Endothelial cell of umbilical vein (primary cell): ENCODE measurements around the gene CFAP161. TPM values are rescaled to one million over a fixed set of nuclear protein-coding genes. Genes with fewer than 3 reads are reported as not detected.
"Not testable (repeated sequence)": the region's sequence is repeated elsewhere in the genome, so short reads cannot be mapped to it uniquely, and the experiment has no call there.

Experiments
- BruUV-seq: library from RNA; stranded (reverse); fragments of 400-500 nt; replicated peaks from 2 replicates; lab custom pipeline; 2021; lab: Mats Ljungman, UMichigan
- CTCF ChIA-PET: fragments of 300-600, 350-600 bp; sonication (Branson Sonifier 250); formaldehyde crosslinking; loops from one replicate; lab custom pipeline; 2021; ENCODE audit warnings: antibody characterized with exemption, inconsistent platforms; lab: Charles Lee
- POLR2A ChIA-PET: fragments of 300-600, 350-600 bp; sonication (Branson Sonifier 250); formaldehyde crosslinking; loops from one replicate; lab custom pipeline; 2021; ENCODE audit warnings: antibody characterized with exemption, inconsistent platforms; lab: Charles Lee
- DNase-seq: peaks from one replicate; pipeline ENCODE4 v3.0.0-alpha.2; 2011; ENCODE audit warnings: low read depth, low spot score
- FAIRE-seq: peaks from 2 replicates; lab custom pipeline; 2011; peaks lifted over from hg19 to GRCh38; lab: Jason Lieb, UNC
- H2AFZ ChIP-seq: 2 replicates; pipeline ENCODE4 v1.6.0; 2012; ENCODE audit warnings: low read depth, low read length, control low read depth, inconsistent platforms
- H3K27ac ChIP-seq: 2 replicates; pipeline ENCODE4 v1.5.1; 2011; ENCODE audit warnings: low read depth, mild to moderate bottlenecking, control low read depth, low read length, moderate library complexity; ENCODE audit not compliant: insufficient read depth
- H3K27me3 ChIP-seq, 2 experiments: 2 replicates each; pipeline versions ENCODE4 v1.6.0 to v1.6.1; 2011; ENCODE audit warnings: low read length in 2 of 2, mixed read lengths in 1 of 2; ENCODE audit not compliant: control insufficient read depth in 2 of 2, insufficient read depth in 2 of 2
- H3K36me3 ChIP-seq, 2 experiments: 2 replicates in 1 of 2; 3 replicates in 1 of 2; pipeline ENCODE4 v1.5.1; 2011; ENCODE audit warnings: low read length in 2 of 2, mild to moderate bottlenecking in 1 of 2, moderate library complexity in 1 of 2; ENCODE audit not compliant: control insufficient read depth in 2 of 2, insufficient read depth in 2 of 2; ENCODE audit errors: extremely low read depth in 1 of 2
- H3K4me1 ChIP-seq: 3 replicates; pipeline ENCODE4 v1.5.1; 2011; ENCODE audit warnings: mild to moderate bottlenecking, low read length; ENCODE audit not compliant: control insufficient read depth, insufficient read depth; ENCODE audit errors: extremely low read depth
- H3K4me2 ChIP-seq: 2 replicates; pipeline ENCODE4 v1.6.1; 2011; ENCODE audit warnings: low read length, control low read depth, mixed read lengths; ENCODE audit not compliant: insufficient read depth
- H3K4me3 ChIP-seq, 3 experiments: fragments of 200-600 bp in 1 of 3; sonication (generic), shearing (Covaris generic) in 1 of 3; replicated peaks in 1 of 3; 2 replicates each; pipeline ENCODE4 v1.5.1; 2011 to 2016; ENCODE audit warnings: control low read depth in 3 of 3, low read length in 3 of 3, mild to moderate bottlenecking in 2 of 3, inconsistent platforms in 1 of 3, low read depth in 1 of 3, moderate library complexity in 1 of 3; ENCODE audit not compliant: insufficient read depth in 1 of 3
- H3K79me2 ChIP-seq: 2 replicates; pipeline ENCODE4 v1.6.0; 2012; ENCODE audit warnings: low read length, inconsistent platforms; ENCODE audit not compliant: control insufficient read depth, insufficient read depth
- H3K9ac ChIP-seq: replicated peaks from 2 replicates; pipeline ENCODE3; 2011; ENCODE audit warnings: low read length, control low read depth; ENCODE audit not compliant: insufficient read depth; ENCODE audit errors: extremely low read depth
- H3K9me1 ChIP-seq: replicated peaks from 3 replicates; pipeline ENCODE4 v1.6.0; 2011; ENCODE audit warnings: mild to moderate bottlenecking, low read length; ENCODE audit not compliant: control insufficient read depth, insufficient read depth; ENCODE audit errors: extremely low read depth
- H3K9me3 ChIP-seq: replicated peaks from 2 replicates; pipeline ENCODE4 v1.5.1; 2012; ENCODE audit warnings: low read length, inconsistent platforms; ENCODE audit not compliant: control insufficient read depth, insufficient read depth
- H4K20me1 ChIP-seq: replicated peaks from 2 replicates; pipeline ENCODE3; 2011; ENCODE audit warnings: mild to moderate bottlenecking, low read length; ENCODE audit not compliant: control insufficient read depth, insufficient read depth; ENCODE audit errors: extremely low read depth
- EZH2 ChIP-seq: IDR thresholded peaks from 2 replicates; pipeline ENCODE4 v1.6.1; 2012; ENCODE audit warnings: borderline replicate concordance, low read depth, mild to moderate bottlenecking, moderate library complexity, low read length, inconsistent platforms; ENCODE audit not compliant: severe bottlenecking
- FOS ChIP-seq: IDR thresholded peaks from 2 replicates; pipeline ENCODE4 v1.6.1; 2011; ENCODE audit warnings: mild to moderate bottlenecking, low read length, moderate library complexity, borderline replicate concordance; ENCODE audit not compliant: insufficient read depth
- GATA2 ChIP-seq: IDR thresholded peaks from 2 replicates; pipeline ENCODE4 v1.7.0; 2011; ENCODE audit warnings: low read depth, mild to moderate bottlenecking, moderate library complexity, mixed read lengths, low read length; ENCODE audit not compliant: insufficient read length, insufficient read depth
- JUN ChIP-seq: IDR thresholded peaks from 2 replicates; pipeline ENCODE4 v1.6.1; 2011; ENCODE audit warnings: borderline replicate concordance, low read depth; ENCODE audit not compliant: insufficient read length, insufficient read depth
- MAX ChIP-seq: IDR thresholded peaks from 2 replicates; pipeline ENCODE4 v1.6.1; 2011; ENCODE audit not compliant: insufficient read depth, insufficient read length
- MYC ChIP-seq: IDR thresholded peaks from one replicate; pipeline ENCODE4 v1.6.1; 2011; ENCODE audit warnings: mild to moderate bottlenecking, low read depth, low read length
- POLR2A ChIP-seq: IDR thresholded peaks from 2 replicates; pipeline ENCODE4 v1.6.1; 2012; ENCODE audit warnings: low read depth, mild to moderate bottlenecking, control low read depth, low read length
- POLR2AphosphoS5 ChIP-seq: IDR thresholded peaks from 2 replicates; pipeline ENCODE4 v1.6.1; 2012; ENCODE audit warnings: low read depth, mild to moderate bottlenecking, control low read depth, low read length, moderate library complexity; ENCODE audit not compliant: insufficient read depth
- dilution Hi-C: fragments of 300-500 bp; cut with MboI; formaldehyde crosslinking; loops from one replicate; pipeline ENCODE4 v1.15.0; 2019; ENCODE audit warnings: low sequenced_read_pairs; ENCODE audit not compliant: extremely low pct_ligation_motif_present
- intact Hi-C: fragments of 100-400 bp; cut with micrococcal nuclease; formaldehyde crosslinking; loops from one replicate; pipeline ENCODE4 v1.10.0; 2022
- polyA plus RNA-seq, 4 experiments: library from polyadenylated mRNA; depleted of rRNA in 3 of 4; stranded (reverse) in 3 of 4; unstranded in 1 of 4; fragments of >200 nt; gene quantifications; 2 replicates each; pipeline versions ENCODE4 v1.2.1 to v1.2.3, GENCODE V29; 2011 to 2012; ENCODE audit warnings: missing spikeins in 1 of 4
- total RNA-seq: library from RNA; stranded (reverse); gene quantifications from 2 replicates; pipeline ENCODE4 v1.2.3, GENCODE V29; 2021
- TF ChIP-seq, protein P1 (sequence below), 2 donors: IDR thresholded peaks; 1 replicate in 1 of 2; 2 replicates in 1 of 2; pipeline ENCODE4 v1.5.1; 2011; ENCODE audit warnings: low read length in 2 of 2, mild to moderate bottlenecking in 2 of 2, moderate library complexity in 2 of 2, control low read depth in 1 of 2, inconsistent platforms in 1 of 2, low read depth in 1 of 2; ENCODE audit not compliant: insufficient read depth in 1 of 2; ENCODE audit errors: extremely low read depth in 1 of 2

The CFAP161 gene
- total and polyA plus RNA-seq, 2 donors (not counting 3 experiments of a cell fraction or from before 2014, with no cell fraction given) = 0.08 TPM; not detected in 1

DNA sequence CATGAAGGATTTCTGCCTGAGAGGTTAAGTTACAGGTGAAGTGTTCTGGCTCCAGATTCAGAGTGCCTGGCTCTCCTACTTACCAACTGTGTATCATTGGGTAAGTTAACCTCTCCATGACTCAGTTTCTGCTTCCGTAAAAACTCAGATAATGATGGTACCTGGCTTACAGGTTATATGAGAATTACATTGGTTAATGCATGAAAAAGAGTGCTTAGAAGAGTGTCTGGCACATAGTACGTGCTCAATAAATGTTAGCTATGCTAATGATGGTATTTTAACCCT is 23.8 kb downstream of the CFAP161 start:
- H4K20me1 ChIP-seq = no peaks in the 10 kb centered on the region
- CTCF ChIA-PET = interaction anchor here (1.8 to 10.3 kb wide), 2 partner anchors 103 to 109 kb away, joined by 4 to 472 read pairs; no protein-coding TSS in a partner anchor
- dilution Hi-C loops = no loop called here

GRCh38 chr15:81158561-81158960 is 24.5 kb downstream of the CFAP161 start:
- DNase-seq, H3K27ac ChIP-seq, H3K9ac ChIP-seq, BruUV-seq, FAIRE-seq, H3K4me3 ChIP-seq, intact Hi-C loops, H3K36me3 ChIP-seq, H2AFZ ChIP-seq, H3K9me3 ChIP-seq, H3K9me1 ChIP-seq, POLR2A ChIA-PET, H3K27me3 ChIP-seq, H3K4me2 ChIP-seq, H3K79me2 ChIP-seq, H4K20me1 ChIP-seq, H3K4me1 ChIP-seq, dilution Hi-C loops: not testable (repeated sequence)
- CTCF ChIA-PET = interaction anchor here (1.8 to 10.3 kb wide), 2 partner anchors 102 to 108 kb away, joined by 4 to 472 read pairs; no protein-coding TSS in a partner anchor

More for the DNA sequence above, 23.8 kb downstream of the CFAP161 start:
- peaks cover 0 to 2% of the 10 kb centered on the region in 2 experiments for H3K27me3 ChIP-seq
- H3K79me2 ChIP-seq = no peaks in the 10 kb centered on the region
- FAIRE-seq = no peak
- no peak for DNase-seq
- H3K9me3 ChIP-seq = no peaks in the 10 kb centered on the region
- no TSS peak for BruUV-seq
- no peaks in the 10 kb centered on the region for H3K9me1 ChIP-seq
- H3K4me3 ChIP-seq = no peak overlapping the region
- H3K27ac ChIP-seq = no peak overlapping the region
- H3K9ac ChIP-seq = no peak overlapping the region
- no peaks in the 10 kb centered on the region for H3K36me3 ChIP-seq
- H3K4me2 ChIP-seq = no peak overlapping the region
- intact Hi-C loops = no loop called here
- H3K4me1 ChIP-seq = no peaks in the 10 kb centered on the region
- POLR2A ChIA-PET = no interaction called here
- TF ChIP-seq, protein P1, sequence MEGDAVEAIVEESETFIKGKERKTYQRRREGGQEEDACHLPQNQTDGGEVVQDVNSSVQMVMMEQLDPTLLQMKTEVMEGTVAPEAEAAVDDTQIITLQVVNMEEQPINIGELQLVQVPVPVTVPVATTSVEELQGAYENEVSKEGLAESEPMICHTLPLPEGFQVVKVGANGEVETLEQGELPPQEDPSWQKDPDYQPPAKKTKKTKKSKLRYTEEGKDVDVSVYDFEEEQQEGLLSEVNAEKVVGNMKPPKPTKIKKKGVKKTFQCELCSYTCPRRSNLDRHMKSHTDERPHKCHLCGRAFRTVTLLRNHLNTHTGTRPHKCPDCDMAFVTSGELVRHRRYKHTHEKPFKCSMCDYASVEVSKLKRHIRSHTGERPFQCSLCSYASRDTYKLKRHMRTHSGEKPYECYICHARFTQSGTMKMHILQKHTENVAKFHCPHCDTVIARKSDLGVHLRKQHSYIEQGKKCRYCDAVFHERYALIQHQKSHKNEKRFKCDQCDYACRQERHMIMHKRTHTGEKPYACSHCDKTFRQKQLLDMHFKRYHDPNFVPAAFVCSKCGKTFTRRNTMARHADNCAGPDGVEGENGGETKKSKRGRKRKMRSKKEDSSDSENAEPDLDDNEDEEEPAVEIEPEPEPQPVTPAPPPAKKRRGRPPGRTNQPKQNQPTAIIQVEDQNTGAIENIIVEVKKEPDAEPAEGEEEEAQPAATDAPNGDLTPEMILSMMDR (IDR thresholded peaks at IDR 0.05; ENCODE audit: extremely low read depth in 1 of 2, insufficient read depth in 1 of 2, low read depth in 1 of 2, low read length in 2 of 2) = no peak
- no peak for TF ChIP-seq EZH2
- no peak for TF ChIP-seq JUN
- TF ChIP-seq GATA2 = no peak
- TF ChIP-seq POLR2A = no peak
- TF ChIP-seq MYC = no peak
- no peak for TF ChIP-seq FOS
- TF ChIP-seq MAX = no peak
- TF ChIP-seq POLR2AphosphoS5 = no peak
- no peak overlapping the region for H2AFZ ChIP-seq
